Hippocampal formation (tissue), 2 donors: ENCODE data around the gene OLFM2.
A peak's percentile ranks its signal among the peaks of the same experiment; 100 is the strongest.
"Not testable (repeated sequence)": the region's sequence is repeated elsewhere in the genome, so short reads cannot be mapped to it uniquely, and the experiment has no call there.

ENCODE experiments used
- DNase-seq, 2 donors: peaks; one replicate each; lab custom pipeline; 2025; lab: John Stamatoyannopoulos, UW

Gene OLFM2

DNA sequence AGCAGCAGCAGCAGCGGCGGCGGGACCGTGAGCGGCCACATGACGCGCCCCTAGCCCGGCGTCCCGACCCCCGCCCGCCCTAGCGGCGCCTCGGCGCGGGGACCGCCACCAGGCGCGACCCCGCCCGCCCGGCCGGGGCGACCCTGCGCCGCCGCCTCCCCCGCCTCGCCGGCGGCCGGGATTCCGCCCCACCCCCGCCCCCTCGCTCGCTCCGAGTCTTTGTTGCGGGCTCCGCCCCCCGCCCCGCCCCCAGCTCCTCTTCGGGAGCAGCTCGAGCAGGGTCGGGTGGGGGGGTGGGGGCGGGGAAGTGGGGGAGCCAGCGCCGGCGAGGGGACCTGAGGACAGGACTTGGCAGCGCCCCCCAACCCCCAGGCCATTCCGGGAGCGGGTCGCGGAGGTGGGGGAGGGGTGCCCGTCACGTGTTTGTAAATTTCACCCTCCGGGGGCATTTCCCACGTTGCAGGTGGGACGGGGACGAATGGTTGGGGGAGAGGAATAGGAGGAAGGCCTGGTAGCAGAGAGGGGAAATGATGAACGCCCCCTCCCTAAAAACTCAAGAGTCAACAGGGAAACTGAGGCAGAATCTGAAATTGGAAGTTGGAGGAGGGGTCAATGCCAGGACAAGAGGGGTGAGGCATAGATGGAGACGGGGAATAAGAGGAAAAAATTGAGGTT, at the start of gene OLFM2:
Gene OLFM2 (minus strand): TSS at position 190 of the 675 bp plus-strand sequence. CDS start 149 bp downstream, at position 41.
- DNase-seq, result peak in 1 of 2 donors; percentile 11

DNA sequence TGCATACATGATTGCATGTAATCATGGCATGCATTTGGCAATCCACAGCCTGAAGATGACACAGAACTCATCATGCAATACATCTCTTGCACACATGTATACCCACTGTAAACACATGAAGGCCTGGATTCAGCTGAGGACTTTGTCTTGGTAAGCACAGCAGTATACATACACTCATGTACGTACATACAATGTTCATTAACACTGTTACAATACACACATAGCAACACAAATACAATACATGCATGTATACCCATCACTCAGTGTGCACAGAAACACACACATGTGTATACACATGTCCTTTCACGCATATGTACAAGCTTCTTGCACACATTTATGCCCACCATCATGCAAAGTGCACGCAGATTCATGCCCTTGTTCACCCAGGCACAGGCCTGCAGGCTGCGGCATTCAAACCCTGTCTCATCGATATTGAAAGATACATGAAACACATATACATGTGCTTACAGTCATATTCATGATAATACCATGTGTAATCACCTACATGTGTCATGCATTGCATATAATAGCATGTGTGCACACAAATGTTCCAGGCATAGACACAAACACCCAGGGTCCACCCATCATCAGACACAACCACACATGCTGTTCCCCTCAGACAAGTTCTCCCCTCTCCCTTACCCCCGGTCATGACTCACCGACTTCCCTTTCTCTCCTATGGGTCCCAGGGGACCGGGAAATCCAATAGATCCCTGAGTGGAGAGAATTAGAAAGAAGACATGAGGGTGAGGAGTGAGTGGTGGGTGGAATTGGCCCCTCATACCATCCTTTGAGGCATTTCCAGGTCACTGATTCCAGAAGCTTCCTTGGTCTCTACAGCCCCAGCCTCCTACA, 45.3 kb upstream of the OLFM2 start:
- no peak for DNase-seq

DNA sequence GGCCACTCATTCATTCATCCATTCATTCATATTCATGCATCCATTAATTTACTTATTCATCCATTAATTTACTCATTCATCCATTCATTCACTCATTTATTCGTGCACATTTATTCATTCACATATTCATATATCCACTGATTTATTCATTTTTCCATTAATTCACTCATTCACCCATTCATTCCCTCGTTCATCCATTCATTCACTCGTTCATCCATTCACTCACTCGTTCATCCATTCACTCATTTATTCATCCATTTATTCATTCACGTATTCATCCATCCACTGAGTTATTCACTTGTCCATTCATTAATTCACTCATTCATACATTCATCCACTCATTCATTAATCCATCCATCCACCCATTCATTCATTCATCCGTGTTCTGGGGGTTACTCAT, 35.8 kb upstream of the OLFM2 start:
- no peak for DNase-seq

DNA sequence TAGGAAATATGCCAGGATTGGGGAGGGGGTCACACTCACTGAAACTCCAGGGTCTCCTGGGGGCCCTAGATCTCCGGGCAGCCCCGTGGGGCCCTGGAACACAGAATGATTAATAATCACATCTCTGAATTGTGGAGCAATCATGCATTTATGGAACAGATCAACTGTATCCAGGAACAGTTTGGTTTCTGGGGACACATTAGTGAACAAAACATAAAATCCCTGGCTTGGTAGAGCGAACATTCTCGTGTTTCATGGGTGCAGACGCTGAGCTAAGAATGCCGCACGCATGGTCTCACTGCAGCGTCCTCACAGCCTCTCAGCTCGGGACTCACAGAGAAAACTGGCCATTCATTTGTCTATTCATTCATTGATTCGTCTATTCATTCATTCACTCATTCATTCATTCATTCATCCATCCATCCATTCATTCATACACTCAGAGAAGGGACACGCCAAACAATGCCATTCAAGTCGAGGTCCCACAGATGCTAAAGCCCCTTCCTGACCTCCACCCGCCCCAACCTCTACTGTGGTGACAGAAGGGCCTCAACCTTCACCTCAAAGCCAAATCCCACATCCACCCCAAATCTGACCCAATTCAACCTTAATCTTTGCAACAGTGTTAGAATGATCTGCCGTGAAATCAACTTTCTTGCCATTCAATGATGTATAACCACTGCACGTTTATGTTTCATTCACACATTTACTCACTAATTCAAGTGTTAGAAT, 35.0 kb upstream of the OLFM2 start:
- no peak for DNase-seq

DNA sequence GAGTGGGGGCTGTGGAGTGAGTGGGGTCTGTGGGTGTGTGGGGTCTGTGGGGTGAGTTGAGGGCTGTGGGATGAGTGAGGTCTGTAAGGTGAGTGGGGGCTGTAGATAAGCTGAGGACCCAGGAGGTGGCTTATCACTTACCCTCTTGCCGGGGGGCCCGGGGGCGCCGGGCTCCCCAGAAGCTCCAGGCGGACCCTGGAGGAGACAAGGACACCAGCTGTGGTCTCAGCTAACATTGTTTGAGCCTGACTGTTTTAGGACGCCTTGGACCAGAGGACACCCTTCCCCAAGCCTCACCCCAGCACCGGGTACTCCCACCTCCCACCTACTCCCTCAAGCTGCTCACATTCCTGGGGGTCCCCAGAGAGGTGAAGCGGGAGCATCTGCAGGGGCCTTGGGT, 34.2 kb upstream of the OLFM2 start:
- DNase-seq, result no peak

DNA sequence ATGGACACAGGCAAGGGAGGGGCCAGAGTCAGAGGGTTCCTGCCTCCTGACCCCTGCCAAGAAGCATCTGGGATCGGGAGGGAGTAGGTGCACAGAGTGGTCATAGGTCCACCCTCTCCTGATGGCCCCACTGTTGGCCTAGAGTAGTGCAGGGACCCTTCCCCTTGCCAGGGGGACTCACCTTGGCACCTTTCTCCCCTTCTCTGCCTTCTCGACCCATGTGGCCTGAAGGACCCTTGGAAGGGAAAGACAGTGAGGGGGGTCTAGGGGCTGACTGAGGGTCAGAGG, 33.3 kb upstream of the OLFM2 start:
- no peak for DNase-seq

DNA sequence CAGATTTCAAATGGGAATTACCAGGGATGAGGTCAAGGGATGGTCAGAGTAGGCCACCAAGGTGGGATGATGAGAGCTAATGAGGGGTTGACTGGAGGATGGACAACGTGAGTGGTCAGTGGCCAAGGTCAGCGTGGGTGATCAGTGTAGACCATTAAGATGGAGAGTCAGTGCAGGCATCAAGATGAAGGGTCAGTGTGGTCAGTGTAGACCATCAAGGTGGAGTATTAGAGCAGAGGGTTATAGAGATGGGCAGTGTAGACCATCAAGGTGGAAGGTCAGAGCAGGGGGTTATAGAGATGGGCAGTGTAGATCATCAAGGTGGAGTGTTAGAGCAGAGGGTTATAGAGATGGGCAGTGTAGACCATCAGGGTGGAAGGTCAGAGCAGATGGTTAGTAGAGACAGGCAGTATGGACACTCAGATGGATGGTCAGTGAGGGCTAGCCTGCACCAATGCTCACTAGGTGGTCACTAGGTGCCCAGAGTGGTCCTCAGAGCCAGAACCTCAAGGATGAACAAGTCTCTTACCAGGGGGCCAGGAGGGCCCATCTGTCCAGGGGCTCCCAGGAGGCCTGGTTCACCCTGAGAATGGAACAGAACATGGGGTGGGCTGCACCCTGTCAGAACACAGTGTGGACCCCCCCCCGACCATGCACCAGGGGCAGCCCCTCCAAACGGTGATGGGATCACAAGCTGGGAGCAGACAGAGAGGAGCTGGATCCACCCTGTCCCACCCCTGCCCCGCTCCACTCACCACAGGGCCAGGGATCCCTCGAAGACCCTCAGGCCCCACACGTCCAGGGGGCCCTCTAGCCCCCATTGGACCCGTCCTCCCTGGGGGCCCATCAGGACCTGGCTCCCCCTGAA, 32.7 kb upstream of the OLFM2 start:
- DNase-seq, result no peak

DNA sequence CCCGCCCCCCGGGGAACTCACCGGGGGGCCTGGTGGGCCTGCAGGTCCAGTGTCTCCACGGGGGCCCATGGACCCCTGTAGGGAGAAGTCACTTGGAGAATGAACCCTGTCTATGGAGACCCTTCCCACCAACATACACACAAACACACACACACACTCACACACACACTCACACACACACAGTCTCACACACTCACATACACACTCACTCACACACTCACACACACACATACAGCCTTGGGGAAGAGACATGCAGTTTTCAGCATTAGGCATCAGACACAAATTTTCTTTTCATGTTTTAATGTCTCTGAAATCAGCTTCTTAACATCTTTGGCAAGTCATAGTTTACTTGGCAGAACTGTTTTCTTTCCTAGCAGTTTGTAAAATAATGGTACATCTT, 31.0 kb upstream of the OLFM2 start:
- DNase-seq, result no peak

DNA sequence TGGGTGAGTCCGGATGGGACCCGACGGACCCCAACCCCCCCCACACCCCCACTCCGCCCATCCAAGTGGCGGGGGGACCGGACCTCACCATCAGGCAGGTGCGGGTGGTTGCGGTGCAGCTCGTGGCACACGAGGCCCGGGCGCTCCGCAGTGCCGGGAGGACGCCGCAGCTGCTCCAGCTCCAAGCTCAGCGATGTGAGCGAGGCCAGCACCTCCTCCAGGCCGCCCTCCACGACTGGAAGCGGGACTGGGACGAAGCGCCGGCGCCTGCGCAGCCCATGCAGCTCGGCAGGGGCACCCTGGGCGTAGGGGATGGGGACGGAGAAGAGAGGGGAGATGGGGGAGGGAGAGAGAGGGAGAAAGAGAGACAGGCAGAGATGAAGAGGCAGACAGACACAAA, 30.1 kb upstream of the OLFM2 start:
- DNase-seq, result no peak

DNA sequence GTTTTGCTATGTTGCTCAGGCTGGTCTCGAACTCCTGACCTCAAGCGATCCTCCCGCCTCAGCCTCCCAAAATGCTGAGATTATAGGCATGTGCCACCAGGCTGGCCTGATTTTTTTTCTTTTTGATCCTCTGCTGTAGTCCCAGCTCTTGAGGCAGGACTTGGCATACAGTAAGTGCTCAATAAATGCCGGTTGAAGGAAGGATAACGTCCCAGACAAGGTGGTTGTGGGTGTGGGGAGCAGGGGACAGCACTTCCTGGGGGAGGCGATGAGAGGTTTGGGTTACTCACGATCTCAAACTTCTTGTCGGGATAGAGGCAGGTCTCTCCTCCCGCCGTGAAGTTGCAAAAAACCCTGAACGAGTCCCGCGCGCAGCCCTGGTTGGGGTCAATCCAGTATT, 29.7 kb upstream of the OLFM2 start:
- no peak for DNase-seq

DNA sequence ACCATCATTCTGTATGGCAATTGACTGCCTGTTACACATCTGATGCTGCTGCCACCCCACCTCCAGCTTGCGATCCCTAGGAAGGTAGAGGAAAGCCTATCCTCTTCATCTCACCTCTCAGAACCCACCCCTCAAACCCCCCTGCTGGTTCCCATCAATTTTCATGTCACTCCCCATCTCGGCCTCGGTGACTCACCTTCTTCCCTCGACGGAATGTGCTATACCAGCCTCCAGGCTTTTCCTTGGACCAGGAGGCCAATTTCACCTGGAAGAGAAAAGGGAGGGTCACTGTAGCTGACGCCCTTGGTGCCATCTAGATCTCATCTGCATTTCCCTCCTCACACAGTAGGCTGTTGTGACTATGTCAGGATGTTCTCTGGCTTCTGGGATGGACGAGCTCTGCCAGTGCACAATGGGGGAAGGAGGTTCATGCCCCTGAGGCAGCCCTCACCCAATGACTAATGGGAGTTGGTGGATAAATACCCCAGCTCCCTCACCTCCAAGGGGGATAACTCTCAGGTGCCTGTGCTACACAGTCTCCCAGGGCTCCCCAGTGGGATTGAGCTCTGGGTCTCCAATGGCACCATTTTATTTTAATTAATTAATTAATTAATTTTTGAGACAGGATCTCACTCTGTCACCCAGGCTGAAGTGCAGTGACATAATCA, 26.4 kb upstream of the OLFM2 start:
- DNase-seq, result no peak

DNA sequence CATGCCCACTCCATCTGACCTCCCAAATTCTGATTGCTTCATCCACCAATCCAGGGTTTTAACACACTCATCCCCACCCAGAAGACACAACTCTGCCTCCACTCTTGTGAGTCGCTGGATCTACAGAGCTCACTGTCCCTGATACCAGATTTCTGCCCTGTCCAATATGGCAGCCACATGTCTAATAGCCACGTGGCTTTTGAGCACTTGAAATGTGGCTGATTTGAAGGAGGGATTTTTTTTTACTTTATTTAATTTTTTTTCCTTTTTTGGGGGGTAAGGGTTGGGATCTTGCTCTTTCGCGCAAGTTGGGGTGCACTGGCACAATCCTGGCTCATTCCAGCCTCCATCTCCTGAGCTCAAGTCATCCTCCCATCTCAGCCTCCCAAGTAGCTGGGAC, 24.8 kb upstream of the OLFM2 start:
- DNase-seq, result no peak

DNA sequence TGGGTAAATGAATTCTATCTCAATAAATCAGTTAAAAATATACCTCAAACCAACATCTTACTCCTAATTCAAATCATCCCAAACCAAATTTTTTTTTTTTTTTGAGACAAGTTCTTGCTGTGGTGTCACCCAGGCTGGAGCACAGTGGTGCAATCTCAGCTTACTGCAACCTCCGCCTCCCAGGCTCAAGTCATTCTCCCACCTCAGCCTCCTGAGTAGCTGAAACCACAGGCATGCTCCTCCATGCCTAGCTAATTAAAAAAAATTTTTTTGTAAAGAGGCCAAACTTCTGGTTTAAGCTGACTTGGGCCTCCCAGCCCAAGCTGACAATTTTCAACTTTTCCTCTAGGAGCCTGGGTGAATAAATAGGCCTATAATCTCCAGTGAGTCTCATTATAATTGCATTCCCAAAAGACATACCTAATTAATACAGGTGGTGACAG, 22.1 kb upstream of the OLFM2 start:
- DNase-seq, result no peak

DNA sequence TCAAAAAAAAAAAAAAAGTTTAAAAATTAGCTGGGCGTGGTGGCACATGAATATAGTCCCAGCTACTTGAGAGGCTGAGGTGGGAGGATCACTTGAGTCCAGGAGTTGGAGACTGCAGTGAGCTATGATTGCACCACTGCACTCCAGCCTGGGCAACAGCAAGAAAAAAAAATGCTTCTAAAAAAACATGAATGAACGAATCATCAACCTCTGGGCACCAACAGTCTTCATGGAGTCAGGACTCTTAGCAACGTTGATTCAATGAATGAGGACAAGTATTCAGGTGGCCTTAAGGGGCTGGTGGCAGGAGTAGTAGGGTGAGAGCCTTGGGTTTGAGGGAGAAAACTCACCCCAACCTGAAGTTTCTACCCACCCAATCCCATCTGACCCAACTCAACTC, 20.6 kb upstream of the OLFM2 start:
- no peak for DNase-seq

DNA sequence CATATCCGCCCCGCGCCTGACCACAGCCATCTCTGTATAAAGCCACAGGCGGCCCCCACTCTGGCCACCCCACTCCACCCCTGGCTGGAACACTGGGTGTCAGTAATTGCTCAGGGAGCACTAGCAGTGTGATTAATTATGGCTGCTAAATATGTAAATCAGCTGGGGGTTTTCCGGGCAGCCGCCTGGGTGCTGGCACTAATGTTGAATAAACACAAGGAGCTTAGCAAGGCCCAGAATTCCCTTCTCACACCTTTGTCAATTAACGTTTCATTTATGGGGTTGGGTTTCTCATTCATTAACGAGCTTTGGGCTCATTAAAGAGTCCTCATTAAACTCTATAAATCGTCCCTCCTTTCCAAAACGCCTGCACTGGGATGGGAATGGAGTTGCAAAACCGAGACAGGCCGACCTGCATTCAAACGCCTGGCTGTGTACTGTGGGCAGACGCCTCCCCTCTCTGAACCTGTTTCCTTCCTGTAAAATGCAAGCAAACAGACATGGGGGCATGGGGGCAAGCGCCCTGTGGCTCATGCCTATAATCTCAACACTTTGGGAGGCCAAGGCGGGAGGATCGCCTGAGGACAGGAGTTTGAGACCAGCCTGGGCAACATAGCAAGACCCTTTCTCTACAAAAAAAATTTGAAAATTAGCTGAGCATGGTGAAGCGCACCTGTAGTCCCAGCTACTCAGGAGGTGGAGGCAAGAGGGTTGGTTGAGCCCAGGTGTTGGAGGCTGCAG, 17.7 kb upstream of the OLFM2 start:
- peak; percentile 37 to 50 for DNase-seq

DNA sequence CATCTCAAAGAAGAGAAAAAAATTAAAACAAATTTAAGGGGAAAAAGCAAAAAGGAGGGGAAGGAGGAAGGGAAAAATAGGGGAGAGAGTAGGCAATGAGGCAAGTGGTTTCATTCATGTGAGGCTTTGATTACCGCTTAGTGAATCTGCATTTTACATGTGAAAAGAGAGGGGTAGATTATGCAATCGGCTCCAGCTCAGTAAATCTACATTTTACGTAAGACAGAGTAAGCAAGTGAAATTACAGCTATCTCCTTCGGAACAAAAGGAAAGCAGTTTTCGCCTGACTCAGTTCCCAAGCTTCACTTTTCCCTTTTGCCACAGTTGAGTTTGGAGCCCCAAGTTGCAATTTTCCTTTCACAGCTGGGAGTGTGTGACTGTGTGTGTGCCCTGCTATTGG, 16.0 kb upstream of the OLFM2 start:
- DNase-seq, result no peak

DNA sequence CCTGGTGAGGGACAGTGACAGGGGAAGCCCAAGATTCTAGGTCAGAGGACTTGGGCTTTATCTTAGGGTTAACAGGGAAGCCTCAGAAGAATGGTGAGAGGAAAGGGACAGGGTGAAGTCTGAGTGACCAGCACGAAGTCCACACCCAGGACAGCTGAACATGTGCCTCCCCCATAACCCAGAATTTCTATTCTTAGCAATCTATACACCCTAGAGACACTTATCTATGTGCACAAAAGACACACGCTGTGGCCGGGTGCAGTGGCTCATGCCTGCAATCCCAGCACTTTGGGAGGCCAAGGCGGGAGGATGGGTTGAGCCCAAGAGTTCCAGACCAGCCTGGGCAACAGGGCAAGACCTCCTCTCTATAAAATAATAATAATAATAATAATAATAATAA, 11.1 kb upstream of the OLFM2 start:
- DNase-seq, result no peak

DNA sequence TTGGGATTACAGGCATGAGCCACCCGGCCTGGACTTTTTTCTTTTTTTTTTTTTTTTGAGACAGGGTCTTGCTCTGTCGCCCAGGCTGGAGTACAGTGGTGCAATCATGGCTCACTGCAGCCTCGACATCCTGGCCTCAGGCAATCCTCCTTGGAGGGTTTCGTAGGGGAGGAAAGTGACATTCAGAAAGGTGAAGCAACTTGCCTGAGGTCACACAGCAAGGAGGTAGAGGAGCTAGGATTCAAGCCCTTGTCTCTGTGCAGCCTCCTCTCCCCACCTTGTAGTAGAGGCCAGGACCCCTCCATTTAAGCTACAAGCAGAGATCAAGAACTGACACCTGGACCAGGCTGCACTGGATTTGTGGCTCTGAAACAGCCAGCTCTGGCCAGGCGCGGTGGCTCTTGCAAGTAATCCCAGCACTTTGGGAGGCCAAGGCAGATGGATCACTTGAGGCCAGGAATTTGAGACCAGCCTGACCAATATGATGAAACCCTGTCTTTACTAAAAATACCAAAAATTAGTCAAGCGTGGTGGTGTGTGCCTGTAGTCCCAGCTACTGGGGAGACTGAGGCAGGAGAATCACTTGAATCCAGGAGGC, 10.3 kb upstream of the OLFM2 start:
- not testable (repeated sequence) for DNase-seq

DNA sequence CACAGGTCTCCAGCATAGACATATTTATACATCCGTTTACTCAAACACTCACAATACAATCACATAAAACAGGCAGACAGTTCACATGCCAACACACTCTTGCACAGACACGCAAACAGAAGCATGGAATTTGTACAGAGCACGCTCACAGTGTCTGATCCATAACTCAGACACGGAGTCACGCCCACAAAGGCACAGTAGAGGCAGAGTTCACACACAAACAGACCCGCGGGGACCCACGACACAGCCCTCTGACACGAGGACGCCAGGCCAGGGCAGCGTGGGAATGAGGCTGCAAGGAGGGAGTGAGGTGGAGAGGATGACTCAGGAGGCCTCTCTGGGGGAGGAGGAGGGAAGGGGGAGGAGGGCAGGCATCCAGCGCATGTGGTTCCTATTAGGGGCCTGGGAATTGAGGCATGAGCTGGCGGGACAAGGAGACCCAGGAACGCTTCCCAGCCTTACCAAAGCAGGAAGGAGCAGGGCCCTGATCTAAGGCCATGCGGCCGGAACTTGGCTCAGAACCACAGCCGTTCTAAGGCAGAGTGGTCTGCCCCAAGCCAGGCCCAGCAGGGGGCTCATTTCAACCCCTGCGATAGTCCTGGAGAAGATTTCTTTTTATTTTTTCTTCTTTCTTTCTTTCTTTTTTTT, 9.1 kb upstream of the OLFM2 start:
- peak; percentile 24 to 41 for DNase-seq

DNA sequence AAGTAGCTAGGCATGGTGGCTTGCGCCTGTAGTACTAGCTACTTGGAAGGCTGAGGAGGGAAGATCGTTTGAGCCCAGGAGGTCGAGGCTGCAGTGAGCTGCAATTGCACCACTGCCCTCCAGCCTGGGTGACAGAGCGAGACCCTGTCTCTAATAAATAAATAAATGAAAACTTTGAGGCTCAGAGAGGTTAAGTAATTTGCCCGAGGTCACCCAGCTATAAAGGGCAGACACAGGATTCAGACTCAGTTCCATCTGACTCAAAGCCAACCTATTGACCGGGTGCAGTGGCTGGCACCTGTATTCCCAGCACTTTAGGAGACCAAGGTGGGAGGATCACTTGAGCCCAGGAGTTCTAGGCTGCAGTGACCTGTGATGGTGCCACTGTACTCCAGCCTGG, 7.4 kb upstream of the OLFM2 start:
- DNase-seq, result no peak
